ENCODE measurements around the gene PCSK5.

PCSK5 gene

GRCh38 chr9:75930730-75931321 lies 40.4 kb downstream of the PCSK5 start:
- DNase-seq (ENCODE audit: low read depth): no peak
- no peak for TF ChIP-seq CTCF (IDR thresholded peaks at IDR 0.05; ENCODE audit: low read depth, low read length, missing control alignments)
- no peak overlapping the region for H3K4me3 ChIP-seq (ENCODE audit: low read depth, low read length)

GRCh38 chr9:75933982-75934381 lies 43.5 kb downstream of the PCSK5 start:
- TF ChIP-seq CTCF (IDR thresholded peaks at IDR 0.05; ENCODE audit: low read depth, low read length, missing control alignments): no peak
- no peak overlapping the region for H3K4me3 ChIP-seq (ENCODE audit: low read depth, low read length)
- no peak for DNase-seq (ENCODE audit: low read depth)

- no peak for DNase-seq (ENCODE audit: low read depth)
- TF ChIP-seq CTCF (IDR thresholded peaks at IDR 0.05; ENCODE audit: low read depth, low read length, missing control alignments): no peak
- H3K4me3 ChIP-seq (ENCODE audit: low read depth, low read length): no peak overlapping the region
Measured at GRCh38 chr9:75935591-75935990, 45.1 kb downstream of the PCSK5 start.

- TF ChIP-seq CTCF (IDR thresholded peaks at IDR 0.05; ENCODE audit: low read depth, low read length, missing control alignments): no peak
- no peak for DNase-seq (ENCODE audit: low read depth)
Measured at GRCh38 chr9:75937521-75938258, 47.2 kb downstream of the PCSK5 start.

GRCh38 chr9:75938946-75939345 lies 48.5 kb downstream of the PCSK5 start:
- no peak overlapping the region for H3K4me3 ChIP-seq (ENCODE audit: low read depth, low read length)
- no peak for TF ChIP-seq CTCF (IDR thresholded peaks at IDR 0.05; ENCODE audit: low read depth, low read length, missing control alignments)
- no peak for DNase-seq (ENCODE audit: low read depth)

More at GRCh38 chr9:75937521-75938258, 47.2 kb downstream of the PCSK5 start:
- no peak overlapping the region for H3K4me3 ChIP-seq (ENCODE audit: low read depth, low read length)

- no peak overlapping the region for H3K4me3 ChIP-seq (ENCODE audit: low read depth, low read length)
- DNase-seq (ENCODE audit: low read depth): no peak
- no peak for TF ChIP-seq CTCF (IDR thresholded peaks at IDR 0.05; ENCODE audit: low read depth, low read length, missing control alignments)
Measured at GRCh38 chr9:75939536-75940111, 49.2 kb downstream of the PCSK5 start.
